H1 (cell line): ENCODE measurements around the gene MTARC1. TPM values are rescaled to one million over a fixed set of nuclear protein-coding genes. Genes with fewer than 3 reads are reported as not detected.

Experiments used
- CTCF ChIA-PET: fragments of 300-600 bp; sonication (Branson Sonifier 250); formaldehyde crosslinking; loops from one replicate; lab custom pipeline; 2021; ENCODE audit not compliant: partially characterized antibody; lab: Charles Lee
- POLR2A ChIA-PET: fragments of 300-600 bp; sonication (Branson Sonifier 250); formaldehyde crosslinking; loops from one replicate; lab custom pipeline; 2021; ENCODE audit warnings: inconsistent platforms; ENCODE audit not compliant: partially characterized antibody; lab: Charles Lee
- DNase-seq, 2 experiments: peaks; one replicate each; pipeline versions ENCODE4 v3.0.0 to v3.0.0-alpha.2; 2010 to 2022; ENCODE audit warnings: low spot score in 2 of 2, low read depth in 1 of 2, mixed read lengths in 1 of 2
- FAIRE-seq: peaks from 2 replicates; lab custom pipeline; 2011; peaks lifted over from hg19 to GRCh38; lab: Jason Lieb, UNC
- H2AFZ ChIP-seq: 2 replicates; pipeline ENCODE4 v1.8.1; 2012; ENCODE audit warnings: low read length, inconsistent platforms
- H2AK5ac ChIP-seq: 2 replicates; pipeline ENCODE4 v1.6.1; 2013; ENCODE audit warnings: low read depth, low read length
- H2BK120ac ChIP-seq: replicated peaks from 2 replicates; pipeline ENCODE3; 2013; ENCODE audit warnings: low read depth, low read length, inconsistent platforms
- H2BK12ac ChIP-seq: 2 replicates; pipeline ENCODE4 v1.6.1; 2013; ENCODE audit warnings: low read depth, low read length
- H2BK15ac ChIP-seq: 2 replicates; pipeline ENCODE4 v1.6.1; 2013; ENCODE audit warnings: low read length
- H2BK20ac ChIP-seq: 2 replicates; pipeline ENCODE4 v1.6.1; 2013; ENCODE audit warnings: low read length
- H2BK5ac ChIP-seq: 2 replicates; pipeline ENCODE4 v1.6.1; 2013; ENCODE audit warnings: low read depth, low read length
- H3K14ac ChIP-seq: 2 replicates; pipeline ENCODE4 v1.6.1; 2013; ENCODE audit warnings: inconsistent platforms; ENCODE audit not compliant: insufficient read length
- H3K18ac ChIP-seq: 2 replicates; pipeline ENCODE4 v1.6.1; 2013; ENCODE audit warnings: low read length; ENCODE audit errors: extremely low read depth
- H3K23ac ChIP-seq: 2 replicates; pipeline ENCODE4 v1.6.1; 2013; ENCODE audit warnings: inconsistent platforms; ENCODE audit not compliant: insufficient read length
- H3K23me2 ChIP-seq: 2 replicates; pipeline ENCODE4 v1.6.1; 2013; ENCODE audit warnings: low read depth, low read length
- H3K27ac ChIP-seq: 2 replicates; pipeline ENCODE4 v1.6.1; 2011; ENCODE audit warnings: low read depth, low read length, inconsistent platforms
- H3K27me3 ChIP-seq, 4 experiments: replicated peaks in 1 of 4; 1 replicate in 1 of 4; 2 replicates in 3 of 4; pipeline versions ENCODE4 v1.6.1 to v1.8.1; 2011 to 2013; ENCODE audit warnings: low read length in 3 of 4, mild to moderate bottlenecking in 3 of 4, inconsistent platforms in 2 of 4, mixed read lengths in 2 of 4, moderate library complexity in 1 of 4; ENCODE audit not compliant: control insufficient read depth in 3 of 4, insufficient read depth in 3 of 4; ENCODE audit errors: extremely low read depth in 1 of 4
- H3K36me3 ChIP-seq, 4 experiments: 2 replicates each; pipeline versions ENCODE4 v1.6.1 to v1.8.1; 2011 to 2013; ENCODE audit warnings: mild to moderate bottlenecking in 4 of 4, low read length in 3 of 4, moderate library complexity in 2 of 4, control low read depth in 1 of 4, inconsistent platforms in 1 of 4; ENCODE audit not compliant: insufficient read depth in 4 of 4, control insufficient read depth in 2 of 4
- H3K4ac ChIP-seq: replicated peaks from 2 replicates; pipeline ENCODE3; 2013; ENCODE audit warnings: low read length, low read depth, mixed read lengths, inconsistent platforms; ENCODE audit not compliant: insufficient read length
- H3K4me1 ChIP-seq, 4 experiments: replicated peaks in 1 of 4; 1 replicate in 1 of 4; 2 replicates in 3 of 4; pipeline versions ENCODE4 v1.6.1 to v1.8.1; 2011 to 2013; ENCODE audit warnings: low read length in 3 of 4, inconsistent platforms in 2 of 4, mixed read lengths in 1 of 4; ENCODE audit not compliant: insufficient read depth in 4 of 4, control insufficient read depth in 3 of 4
- H3K4me2 ChIP-seq, 2 experiments: 2 replicates each; pipeline versions ENCODE4 v1.6.1 to v1.8.1; 2011 to 2013; ENCODE audit warnings: low read depth in 2 of 2, low read length in 2 of 2, control low read depth in 1 of 2, inconsistent platforms in 1 of 2, mild to moderate bottlenecking in 1 of 2; ENCODE audit not compliant: insufficient read depth in 1 of 2
- H3K4me3 ChIP-seq, 4 experiments: fragments of 200-600, 300-600 bp in 1 of 4; sonication (generic), shearing (Covaris generic), sonication (Bioruptor Twin) in 1 of 4; 2 replicates each; pipeline versions ENCODE4 v1.5.1 to v1.8.1; 2011 to 2016; ENCODE audit warnings: low read length in 4 of 4, low read depth in 3 of 4, control low read depth in 2 of 4, inconsistent platforms in 2 of 4, mild to moderate bottlenecking in 2 of 4, mixed read lengths in 1 of 4, moderate library complexity in 1 of 4; ENCODE audit not compliant: insufficient read depth in 2 of 4; ENCODE audit errors: extremely low read depth in 1 of 4
- H3K56ac ChIP-seq: replicated peaks from 2 replicates; pipeline ENCODE3; 2013; ENCODE audit warnings: low read depth, mild to moderate bottlenecking, mixed read lengths, low read length, inconsistent platforms; ENCODE audit not compliant: insufficient read length
- H3K79me1 ChIP-seq: 2 replicates; pipeline ENCODE4 v1.6.1; 2013; ENCODE audit warnings: low read depth, low read length, control low read depth
- H3K79me2 ChIP-seq, 2 experiments: 2 replicates each; pipeline versions ENCODE4 v1.6.1 to v1.8.1; 2012 to 2013; ENCODE audit warnings: low read length in 2 of 2, mild to moderate bottlenecking in 2 of 2, inconsistent platforms in 1 of 2; ENCODE audit not compliant: insufficient read depth in 2 of 2, control insufficient read depth in 1 of 2
- H3K9ac ChIP-seq, 4 experiments: replicated peaks in 1 of 4; 1 replicate in 1 of 4; 2 replicates in 3 of 4; pipeline versions ENCODE4 v1.6.1 to v1.8.1; 2011 to 2013; ENCODE audit warnings: low read depth in 3 of 4, low read length in 3 of 4, control low read depth in 2 of 4, mild to moderate bottlenecking in 2 of 4, moderate library complexity in 2 of 4, inconsistent platforms in 1 of 4; ENCODE audit errors: extremely low read depth in 1 of 4
- H3K9me3 ChIP-seq, 2 experiments: 2 replicates each; pipeline versions ENCODE4 v1.6.1 to v1.8.1; 2012 to 2013; ENCODE audit warnings: mild to moderate bottlenecking in 2 of 2, moderate library complexity in 2 of 2, control low read depth in 1 of 2, inconsistent platforms in 1 of 2, low read depth in 1 of 2, low read length in 1 of 2, mixed read lengths in 1 of 2; ENCODE audit not compliant: insufficient read depth in 2 of 2
- H4K20me1 ChIP-seq, 2 experiments: replicated peaks in 1 of 2; 2 replicates each; pipeline versions ENCODE3 to v1.8.1; 2011 to 2013; ENCODE audit warnings: inconsistent platforms in 2 of 2, low read length in 2 of 2, mild to moderate bottlenecking in 1 of 2; ENCODE audit not compliant: insufficient read depth in 2 of 2, control insufficient read depth in 1 of 2
- H4K5ac ChIP-seq: 2 replicates; pipeline ENCODE4 v1.6.1; 2013; ENCODE audit warnings: low read length, low read depth, mixed read lengths, inconsistent platforms; ENCODE audit not compliant: insufficient read length
- H4K8ac ChIP-seq: 2 replicates; pipeline ENCODE4 v1.8.0; 2013; ENCODE audit warnings: mild to moderate bottlenecking, moderate library complexity, low read length, inconsistent platforms; ENCODE audit not compliant: insufficient read depth; ENCODE audit errors: extremely low read depth
- H4K91ac ChIP-seq: replicated peaks from 2 replicates; pipeline ENCODE3; 2013; ENCODE audit warnings: low read length, mixed read lengths, inconsistent platforms; ENCODE audit not compliant: insufficient read length
- CTCF ChIP-seq, 3 experiments: IDR thresholded peaks; 1 replicate in 2 of 3; 2 replicates in 1 of 3; pipeline versions ENCODE4 v1.5.1 to v1.6.1; 2011; ENCODE audit warnings: low read length in 3 of 3, mild to moderate bottlenecking in 3 of 3, inconsistent platforms in 2 of 3, low read depth in 1 of 3, moderate library complexity in 1 of 3; ENCODE audit not compliant: insufficient read depth in 1 of 3; ENCODE audit errors: control extremely low read depth in 1 of 3
- MAFK ChIP-seq: IDR thresholded peaks from 2 replicates; pipeline ENCODE4 v1.6.1; 2012; ENCODE audit warnings: low read depth, mild to moderate bottlenecking, improper control_type of control experiment, low read length
- RAD21 ChIP-seq, 2 experiments: IDR thresholded peaks in 1 of 2; conservative IDR thresholded peaks in 1 of 2; 2 replicates each; pipeline ENCODE4 v1.6.1; 2011; ENCODE audit warnings: low read depth in 2 of 2, low read length in 2 of 2, improper control_type of control experiment in 1 of 2, inconsistent platforms in 1 of 2, mild to moderate bottlenecking in 1 of 2, moderate library complexity in 1 of 2
- whole genome bisulfite sequencing, 2 experiments: shearing (Covaris generic) in 1 of 2; methylation state at CpG; one replicate each; pipeline versions ENCODE4 v1.1.6 to v1.1.7; 2013 to 2015; ENCODE audit warnings: low lambda C conversion rate in 2 of 2, mixed read lengths in 2 of 2, inconsistent platforms in 1 of 2, low coverage in 1 of 2, missing lambda C conversion rate in 1 of 2; ENCODE audit not compliant: insufficient replicate concordance in 2 of 2, insufficient coverage in 1 of 2, insufficient read length in 1 of 2; ENCODE audit errors: extremely low coverage in 1 of 2, missing lambda C conversion rate in 1 of 2; 5-methylcytosine and 5-hydroxymethylcytosine counted together
- polyA plus RNA-seq, 7 experiments: library from polyadenylated mRNA; depleted of rRNA in 3 of 7; stranded (reverse) in 5 of 7; unstranded in 2 of 7; fragments of >200 nt in 5 of 7; fragments of 200-250 nt in 2 of 7; gene quantifications; 1 replicate in 5 of 7; 2 replicates in 1 of 7; 4 replicates in 1 of 7; pipeline versions ENCODE4 v1.2.1 to v1.2.3, GENCODE V29; 2011 to 2013; ENCODE audit warnings: missing spikeins in 2 of 7, mixed read lengths in 2 of 7
- total RNA-seq: library from RNA; stranded (reverse); fragmentation: NEBNext Ultra II Directional; extraction: Animal tissue kit (Norgen Biotek cat#: 25700); gene quantifications from 2 replicates; pipeline ENCODE4 v1.2.1, GENCODE V29; 2021

The MTARC1 gene
- total and polyA plus RNA-seq, 2 of the 8 experiments (the other 6 are each of a cell fraction or from before 2014, with no cell fraction given), result 17.2 to 46.2 TPM

- H2BK15ac ChIP-seq, result no peak overlapping the region
- H4K8ac ChIP-seq, result no peak overlapping the region
- DNase-seq (peak in 1 of 2 experiments; percentile 66), FAIRE-seq (no peak)
- no peak overlapping the region for H3K4me2 ChIP-seq
- no peaks in the 10 kb centered on the region for H3K79me2 ChIP-seq
- peak; percentile 44 to 49 (median 49) for TF ChIP-seq CTCF (IDR thresholded peaks at IDR 0.05; ENCODE audit: control extremely low read depth in 1 of 3, insufficient read depth in 1 of 3, low read depth in 1 of 3, low read length in 3 of 3)
- TF ChIP-seq RAD21 (IDR thresholded peaks at IDR 0.05 in 1 of 2, conservative IDR thresholded peaks at IDR 0.05 in 1 of 2; ENCODE audit: low read depth in 2 of 2, low read length in 2 of 2), result peak in 1 of 2 experiments; percentile 9; a peak in 1 of 4 replicates
- TF ChIP-seq MAFK, result no peak
- TF ChIP-seq, all 59 proteins: peak for 2
- Histone ChIP-seq H4K5ac (no peak overlapping the region), H3K36me3 (no peaks in the 10 kb centered on the region), H3K56ac (no peak overlapping the region), H3K79me1 (no peaks in the 10 kb centered on the region), H3K27ac (no peak overlapping the region), H3K9me3 (no peaks in the 10 kb centered on the region), H4K91ac (no peak overlapping the region), H3K4me1 (no peaks in the 10 kb centered on the region), H2BK12ac (no peak overlapping the region), H2BK120ac (no peak overlapping the region), H3K23ac (no peak overlapping the region), H3K9ac (no peak overlapping the region), H3K18ac (no peak overlapping the region), H2AK5ac (no peak overlapping the region), H3K27me3 (no peaks in the 10 kb centered on the region), H2AFZ (no peak overlapping the region), H3K4ac (no peak overlapping the region), H3K4me3 (no peak overlapping the region), H2BK5ac (no peak overlapping the region), H3K14ac (no peak overlapping the region), H3K23me2 (no peaks in the 10 kb centered on the region), H2BK20ac (no peak overlapping the region), H4K20me1 (no peaks in the 10 kb centered on the region)
- CTCF ChIA-PET, result interaction anchor here (0.6 to 4.1 kb wide), 19 partner anchors 11 to 565 kb away, joined by 3 to 28 read pairs (median 4); partner anchors contain the start of genes MTARC1 and MTARC2
- POLR2A ChIA-PET, result interaction anchor here (0.9 kb wide), 1 partner anchor 12 kb away, joined by 5 read pairs; no protein-coding TSS in a partner anchor
- 50% methylated on average over 5 of the region's 8 CpGs; no CpG with 5 or more reads in 1 of the 2 experiments for WGBS, 2 experiments
Measured at GRCh38 chr1:220775240-220775853, 11.4 kb upstream of the MTARC1 start.
